Bronchial epithelial cell (primary cell): Measurements from ENCODE around the gene ICAM2. TPM values are rescaled to one million over a fixed set of nuclear protein-coding genes. Genes with fewer than 3 reads are reported as not detected.
A peak's percentile ranks its signal among the peaks of the same experiment; 100 is the strongest.
"Not testable (repeated sequence)": the region's sequence is repeated elsewhere in the genome, so short reads cannot be mapped to it uniquely, and the experiment has no call there.

Experiments used
- DNase-seq: peaks from one replicate; pipeline ENCODE4 v3.0.0-alpha.2; 2010; ENCODE audit warnings: low read depth
- FAIRE-seq: peaks from 2 replicates; lab custom pipeline; 2011; peaks lifted over from hg19 to GRCh38; lab: Jason Lieb, UNC
- H3K27me3 ChIP-seq: 2 replicates; pipeline ENCODE4 v1.5.1; 2011; ENCODE audit warnings: low read length; ENCODE audit not compliant: control insufficient read depth, insufficient read depth
- H3K36me3 ChIP-seq: 2 replicates; pipeline ENCODE4 v1.5.1; 2011; ENCODE audit warnings: low read length; ENCODE audit not compliant: control insufficient read depth, insufficient read depth
- H3K4me3 ChIP-seq: 2 replicates; pipeline ENCODE4 v1.5.1; 2011; ENCODE audit warnings: mild to moderate bottlenecking, low read depth, low read length, control low read depth
- CTCF ChIP-seq: IDR thresholded peaks from 2 replicates; pipeline ENCODE4 v1.5.1; 2011; ENCODE audit warnings: mild to moderate bottlenecking, moderate library complexity, low read length, control low read depth, inconsistent platforms; ENCODE audit not compliant: insufficient read depth, severe bottlenecking
- total RNA-seq: library from RNA; depleted of rRNA; stranded (reverse); fragments of >200 nt; gene quantifications from 2 replicates; pipeline ENCODE4 v1.2.1, GENCODE V29; 2014

Gene ICAM2
- total RNA-seq, 1 donor from 2014 or later = 0.26 TPM

- peak; percentile 73 for DNase-seq
- TF ChIP-seq CTCF = no peak
- no peak overlapping the region for H3K4me3 ChIP-seq
- H3K36me3 ChIP-seq = no peaks in the 10 kb centered on the region
- H3K27me3 ChIP-seq = peaks cover 2% of the 10 kb centered on the region
- FAIRE-seq = peak; percentile 76
Measured at GRCh38 chr17:63984651-63985386, 35.6 kb downstream of the ICAM2 start.

GRCh38 chr17:63984236-63984635 is 36.2 kb downstream of the ICAM2 start:
- DNase-seq = no peak
- Histone ChIP-seq H3K27me3 (no peaks in the 10 kb centered on the region), H3K4me3 (no peak overlapping the region), H3K36me3 (no peaks in the 10 kb centered on the region)
- no peak for FAIRE-seq
- TF ChIP-seq CTCF = no peak

GRCh38 chr17:63983320-63983719 is 37.1 kb downstream of the ICAM2 start:
- no peak for FAIRE-seq
- H3K4me3 ChIP-seq = no peak overlapping the region
- no peak for TF ChIP-seq CTCF

GRCh38 chr17:63982641-63983040 is 37.8 kb downstream of the ICAM2 start:
- not testable (repeated sequence) for FAIRE-seq, H3K4me3 ChIP-seq, DNase-seq, H3K36me3 ChIP-seq, H3K27me3 ChIP-seq

More at GRCh38 chr17:63983320-63983719, 37.1 kb downstream of the ICAM2 start:
- H3K36me3 ChIP-seq = no peaks in the 10 kb centered on the region
- no peaks in the 10 kb centered on the region for H3K27me3 ChIP-seq
- no peak for DNase-seq

- no peaks in the 10 kb centered on the region for H3K27me3 ChIP-seq
- FAIRE-seq (no peak), DNase-seq (no peak)
- H3K4me3 ChIP-seq = no peak overlapping the region
- no peak for TF ChIP-seq CTCF
- no peaks in the 10 kb centered on the region for H3K36me3 ChIP-seq
Measured at GRCh38 chr17:63978272-63979200, 41.9 kb downstream of the ICAM2 start.

- H3K36me3 ChIP-seq = no peaks in the 10 kb centered on the region
- TF ChIP-seq CTCF = no peak
- no peaks in the 10 kb centered on the region for H3K27me3 ChIP-seq
- FAIRE-seq (no peak), DNase-seq (no peak)
- H3K4me3 ChIP-seq = no peak overlapping the region
Measured at GRCh38 chr17:63976702-63977101, 43.7 kb downstream of the ICAM2 start.
